SK-N-MC (cell line): ENCODE measurements around the gene RGS7.

Source experiments
- EZH2 ChIP-seq: fragments of 200-600 bp; sonication (generic); IDR thresholded peaks from one replicate; pipeline ENCODE4 v1.6.1; 2017; ENCODE audit warnings: antibody characterized with exemption
- FOXP2 ChIP-seq: optimal IDR thresholded peaks from 2 replicates; pipeline ENCODE3; 2011; ENCODE audit warnings: mild to moderate bottlenecking, moderate library complexity; ENCODE audit not compliant: insufficient read depth; ENCODE audit errors: extremely low read length, control extremely low read depth
- POLR2AphosphoS5 ChIP-seq: IDR thresholded peaks from 2 replicates; pipeline ENCODE4 v1.6.1; 2012; ENCODE audit warnings: mild to moderate bottlenecking, low read depth, low read length, borderline replicate concordance

- TF ChIP-seq EZH2: no peak
- no peak for TF ChIP-seq POLR2AphosphoS5
- TF ChIP-seq FOXP2: no peak
Measured at GRCh38 chr1:241270016-241270415, 87.0 kb downstream of the RGS7 start.
